GM19023 (cell line): Measurements from ENCODE around the gene NOTCH2.

ENCODE experiments used
- ATAC-seq: cut with Tn5 transposase; IDR thresholded peaks from one replicate; pipeline ENCODE4 v1.9.1; 2021; ENCODE audit warnings: mild to moderate bottlenecking, moderate library complexity; ENCODE audit not compliant: unreplicated experiment

Gene NOTCH2

GRCh38 chr1:119882132-119883049, 187.1 kb downstream of the NOTCH2 start:
- no peak for ATAC-seq

GRCh38 chr1:119879510-119880434, 189.7 kb downstream of the NOTCH2 start:
- ATAC-seq, result no peak

- no peak for ATAC-seq
Observed at GRCh38 chr1:119878171-119878570, 191.3 kb downstream of the NOTCH2 start.

- ATAC-seq, result no peak
Observed at GRCh38 chr1:119874186-119874585, 195.3 kb downstream of the NOTCH2 start.

GRCh38 chr1:119873135-119874015, 196.1 kb downstream of the NOTCH2 start:
- ATAC-seq, result no peak

GRCh38 chr1:119871881-119872280, 197.6 kb downstream of the NOTCH2 start:
- ATAC-seq, result no peak

- ATAC-seq, result no peak
Observed at GRCh38 chr1:119870917-119871596, 198.4 kb downstream of the NOTCH2 start.

GRCh38 chr1:119869995-119870394, 199.5 kb downstream of the NOTCH2 start:
- ATAC-seq, result no peak

- ATAC-seq, result no peak
Observed at GRCh38 chr1:119868176-119868575, 201.3 kb downstream of the NOTCH2 start.

GRCh38 chr1:119866451-119866850, 203.0 kb downstream of the NOTCH2 start:
- no peak for ATAC-seq

GRCh38 chr1:119865627-119866026, 203.8 kb downstream of the NOTCH2 start:
- ATAC-seq, result no peak

- ATAC-seq, result no peak
Observed at GRCh38 chr1:119862276-119862675, 207.2 kb downstream of the NOTCH2 start.
